Fibroblast of lung (primary cell): ENCODE measurements around the gene C8B. TPM values are rescaled to one million over a fixed set of nuclear protein-coding genes. Genes with fewer than 3 reads are reported as not detected.

Source experiments
- DNase-seq, 2 donors: peaks; one replicate each; pipeline versions ENCODE4 v3.0.0 to v3.0.0-alpha.2; 2010; ENCODE audit warnings: low read depth in 2 of 2
- H2AFZ ChIP-seq: 2 replicates; pipeline ENCODE4 v1.5.1; 2012; ENCODE audit warnings: low read length, control low read depth, inconsistent platforms
- H3K27ac ChIP-seq: 2 replicates; pipeline ENCODE4 v1.5.1; 2011; ENCODE audit warnings: low read length, control low read depth; ENCODE audit not compliant: insufficient read depth
- H3K27me3 ChIP-seq: 2 replicates; pipeline ENCODE4 v1.5.1; 2011; ENCODE audit warnings: mild to moderate bottlenecking, low read length; ENCODE audit not compliant: control insufficient read depth, insufficient read depth
- H3K36me3 ChIP-seq: 2 replicates; pipeline ENCODE4 v1.5.1; 2011; ENCODE audit warnings: low read length; ENCODE audit not compliant: control insufficient read depth, insufficient read depth
- H3K4me1 ChIP-seq: 2 replicates; pipeline ENCODE4 v1.5.1; 2011; ENCODE audit warnings: low read length; ENCODE audit not compliant: control insufficient read depth, insufficient read depth; ENCODE audit errors: extremely low read depth
- H3K4me2 ChIP-seq: 2 replicates; pipeline ENCODE4 v1.5.1; 2011; ENCODE audit warnings: low read length, control low read depth; ENCODE audit not compliant: insufficient read depth; ENCODE audit errors: extremely low read depth
- H3K4me3 ChIP-seq, 4 experiments: fragments of 200-600 bp in 1 of 4; sonication (generic) in 1 of 4; replicated peaks in 1 of 4; 2 replicates each; pipeline ENCODE4 v1.5.1; 2011 to 2016; ENCODE audit warnings: low read length in 4 of 4, low read depth in 3 of 4, mild to moderate bottlenecking in 3 of 4, control low read depth in 2 of 4, inconsistent platforms in 1 of 4, mixed read lengths in 1 of 4; ENCODE audit not compliant: insufficient read depth in 1 of 4; ENCODE audit errors: control extremely low read depth in 1 of 4
- H3K79me2 ChIP-seq: 2 replicates; pipeline ENCODE4 v1.5.1; 2012; ENCODE audit warnings: mild to moderate bottlenecking, low read length, inconsistent platforms; ENCODE audit not compliant: control insufficient read depth, insufficient read depth
- H3K9ac ChIP-seq: 2 replicates; pipeline ENCODE4 v1.5.1; 2011; ENCODE audit warnings: mild to moderate bottlenecking, low read length, control low read depth; ENCODE audit not compliant: insufficient read depth
- H3K9me3 ChIP-seq: 2 replicates; pipeline ENCODE4 v1.5.1; 2012; ENCODE audit warnings: low read depth, low read length; ENCODE audit not compliant: control insufficient read depth, insufficient read depth
- H4K20me1 ChIP-seq: 2 replicates; pipeline ENCODE4 v1.5.1; 2011; ENCODE audit warnings: low read length; ENCODE audit not compliant: control insufficient read depth, insufficient read depth; ENCODE audit errors: extremely low read depth
- CTCF ChIP-seq, 2 donors: IDR thresholded peaks in 1 of 2; conservative IDR thresholded peaks in 1 of 2; 1 replicate in 1 of 2; 2 replicates in 1 of 2; pipeline ENCODE4 v1.5.1; 2011 to 2012; ENCODE audit warnings: low read length in 2 of 2, control low read depth in 1 of 2, inconsistent platforms in 1 of 2, low read depth in 1 of 2, mild to moderate bottlenecking in 1 of 2
- EZH2 ChIP-seq: IDR thresholded peaks from 2 replicates; pipeline ENCODE4 v1.5.1; 2012; ENCODE audit warnings: low read length, control low read depth, mild to moderate bottlenecking; ENCODE audit errors: missing control alignments
- polyA plus RNA-seq, 2 donors: library from polyadenylated mRNA; depleted of rRNA in 1 of 2; stranded (reverse) in 1 of 2; unstranded in 1 of 2; fragments of >200 nt; gene quantifications; 2 replicates each; pipeline ENCODE4 v1.2.1, GENCODE V29; 2011 to 2012; ENCODE audit warnings: missing spikeins in 1 of 2
- total RNA-seq: library from RNA; depleted of rRNA; stranded (reverse); fragments of >200 nt; gene quantifications from 2 replicates; pipeline ENCODE4 v1.2.1, GENCODE V29; 2014

C8B gene
- total and polyA plus RNA-seq, 2 donors (not counting 1 experiment from before 2014, with no cell fraction given) = not detected

- no peaks in the 10 kb centered on the region for H3K36me3 ChIP-seq
- H3K9me3 ChIP-seq = no peaks in the 10 kb centered on the region
- H4K20me1 ChIP-seq = no peaks in the 10 kb centered on the region
- H3K27me3 ChIP-seq = no peaks in the 10 kb centered on the region
- no peak overlapping the region for H3K4me3 ChIP-seq
- H3K4me1 ChIP-seq = no peaks in the 10 kb centered on the region
- H2AFZ ChIP-seq = no peak overlapping the region
- H3K9ac ChIP-seq = no peak overlapping the region
- TF ChIP-seq CTCF (conservative IDR thresholded peaks at IDR 0.05 in 1 of 2, IDR thresholded peaks at IDR 0.05 in 1 of 2; ENCODE audit: low read depth in 1 of 2, low read length in 2 of 2) (no peak), EZH2 (no peak)
- no peak overlapping the region for H3K4me2 ChIP-seq
- no peak for DNase-seq
- no peaks in the 10 kb centered on the region for H3K79me2 ChIP-seq
- no peak overlapping the region for H3K27ac ChIP-seq
Observed at GRCh38 chr1:56924116-56924515, 41.7 kb downstream of the C8B start.

- DNase-seq = no peak
- Histone ChIP-seq H2AFZ (no peak overlapping the region), H3K79me2 (no peaks in the 10 kb centered on the region), H3K36me3 (no peaks in the 10 kb centered on the region), H3K9ac (no peak overlapping the region), H3K4me3 (no peak overlapping the region), H4K20me1 (no peaks in the 10 kb centered on the region), H3K9me3 (no peaks in the 10 kb centered on the region), H3K4me1 (no peaks in the 10 kb centered on the region), H3K27ac (no peak overlapping the region), H3K4me2 (no peak overlapping the region), H3K27me3 (no peaks in the 10 kb centered on the region)
- no peak for TF ChIP-seq EZH2
- TF ChIP-seq CTCF (conservative IDR thresholded peaks at IDR 0.05 in 1 of 2, IDR thresholded peaks at IDR 0.05 in 1 of 2; ENCODE audit: low read depth in 1 of 2, low read length in 2 of 2) = no peak
Observed at GRCh38 chr1:56923201-56923600, 42.6 kb downstream of the C8B start.

- no peak for DNase-seq
- Histone ChIP-seq H3K9me3 (no peaks in the 10 kb centered on the region), H3K79me2 (no peaks in the 10 kb centered on the region), H2AFZ (no peak overlapping the region), H3K4me2 (no peak overlapping the region), H3K9ac (no peak overlapping the region), H3K4me3 (no peak overlapping the region), H4K20me1 (no peaks in the 10 kb centered on the region), H3K4me1 (no peaks in the 10 kb centered on the region), H3K27ac (no peak overlapping the region), H3K36me3 (no peaks in the 10 kb centered on the region), H3K27me3 (no peaks in the 10 kb centered on the region)
- TF ChIP-seq EZH2 = no peak
Observed at GRCh38 chr1:56922507-56922906, 43.3 kb downstream of the C8B start.

GRCh38 chr1:56922070-56922469, 43.7 kb downstream of the C8B start:
- no peaks in the 10 kb centered on the region for H3K4me1 ChIP-seq
- TF ChIP-seq CTCF (conservative IDR thresholded peaks at IDR 0.05 in 1 of 2, IDR thresholded peaks at IDR 0.05 in 1 of 2; ENCODE audit: low read depth in 1 of 2, low read length in 2 of 2) (no peak), EZH2 (no peak)
- no peak overlapping the region for H3K27ac ChIP-seq
- no peaks in the 10 kb centered on the region for H3K9me3 ChIP-seq
- no peak overlapping the region for H3K9ac ChIP-seq
- H3K79me2 ChIP-seq = no peaks in the 10 kb centered on the region
- DNase-seq = no peak
- no peak overlapping the region for H2AFZ ChIP-seq
- no peak overlapping the region for H3K4me2 ChIP-seq
- H3K36me3 ChIP-seq = no peaks in the 10 kb centered on the region
- no peaks in the 10 kb centered on the region for H4K20me1 ChIP-seq
- H3K4me3 ChIP-seq = no peak overlapping the region
- no peaks in the 10 kb centered on the region for H3K27me3 ChIP-seq
